Measurements from ENCODE around the gene GALNT6.

The GALNT6 gene

DNA sequence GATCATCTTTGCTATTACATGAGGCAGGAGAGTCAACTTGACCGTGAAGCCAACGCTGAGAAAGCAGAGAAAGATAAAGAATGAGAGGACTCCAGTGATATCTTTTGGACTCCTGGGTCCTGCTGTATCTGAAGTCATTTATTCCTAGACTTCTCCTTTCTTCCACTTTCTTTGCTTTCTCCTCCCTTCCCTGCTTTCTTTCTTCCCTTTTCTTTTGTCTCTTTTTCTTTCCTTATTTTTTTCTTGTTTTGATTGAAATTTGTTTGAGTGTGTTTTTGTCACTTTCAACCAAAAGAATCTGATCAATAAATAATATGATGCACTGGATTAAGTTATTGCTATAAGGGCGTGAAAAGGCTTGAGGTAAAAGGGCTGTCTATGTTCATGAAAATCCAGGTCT lies 13.4 kb upstream of the GALNT6 start:
- DNase-seq, result no peak

DNA sequence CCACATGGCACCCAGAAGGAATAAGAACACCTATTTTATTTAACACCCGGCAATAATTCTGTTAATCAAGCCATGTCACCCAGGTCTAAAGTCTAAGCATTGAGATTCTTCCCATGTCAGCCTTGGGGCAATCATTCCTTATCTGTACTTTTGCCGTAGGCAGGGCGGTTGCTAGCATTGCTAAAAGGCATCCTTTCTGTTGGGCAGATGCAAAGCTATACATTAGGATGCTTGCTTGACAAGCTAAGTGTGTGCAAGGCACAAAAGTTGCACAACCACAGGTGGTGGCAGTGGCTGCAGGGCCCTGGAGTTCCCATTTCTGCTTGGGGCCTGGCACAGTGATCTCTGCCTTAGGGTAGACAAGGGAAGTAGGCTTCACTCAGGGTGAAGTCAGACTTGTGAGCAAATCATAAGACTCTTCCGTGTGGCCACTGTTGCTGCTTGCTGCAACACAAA lies 12.5 kb upstream of the GALNT6 start:
- peak; percentile 67 for DNase-seq

DNA sequence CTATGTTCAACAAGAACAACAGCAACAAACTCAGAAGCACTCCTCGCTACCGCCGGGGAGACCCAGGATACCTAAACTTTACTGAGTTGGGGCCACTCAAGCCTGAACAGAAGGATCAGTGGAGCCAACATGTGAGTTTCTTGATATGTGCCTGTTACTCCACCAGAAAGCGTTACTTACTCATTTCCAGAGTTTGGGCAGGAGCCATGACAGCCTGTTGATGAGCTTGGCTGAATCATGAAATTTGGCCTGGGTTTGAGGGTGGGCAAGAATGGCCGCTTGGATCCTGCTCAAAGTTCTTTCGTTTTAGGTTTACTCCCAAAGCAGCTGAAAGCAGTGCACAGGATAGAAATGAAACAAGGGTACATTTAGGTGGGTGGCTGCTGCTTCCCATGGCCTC lies 12.0 kb upstream of the GALNT6 start:
- no peak for DNase-seq

DNA sequence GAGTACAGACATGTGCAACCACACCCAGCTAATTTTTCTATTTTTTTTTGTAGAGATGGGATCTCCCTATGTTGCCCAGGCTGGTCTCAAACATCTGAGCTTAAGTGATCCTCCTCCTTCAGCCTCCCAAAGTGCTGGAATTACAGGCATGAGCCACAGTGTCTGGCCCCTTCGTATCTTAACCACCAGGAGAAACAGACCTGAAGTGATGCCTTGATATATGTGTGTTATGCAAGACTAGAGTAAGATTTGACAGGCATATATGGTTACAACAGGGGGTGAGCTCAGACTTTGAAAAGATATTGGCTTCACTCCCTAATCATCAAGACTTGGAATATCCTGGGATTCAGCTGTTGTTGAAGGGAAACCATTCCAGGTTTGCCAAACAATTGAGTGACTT lies 10.7 kb upstream of the GALNT6 start:
- DNase-seq, result no peak

DNA sequence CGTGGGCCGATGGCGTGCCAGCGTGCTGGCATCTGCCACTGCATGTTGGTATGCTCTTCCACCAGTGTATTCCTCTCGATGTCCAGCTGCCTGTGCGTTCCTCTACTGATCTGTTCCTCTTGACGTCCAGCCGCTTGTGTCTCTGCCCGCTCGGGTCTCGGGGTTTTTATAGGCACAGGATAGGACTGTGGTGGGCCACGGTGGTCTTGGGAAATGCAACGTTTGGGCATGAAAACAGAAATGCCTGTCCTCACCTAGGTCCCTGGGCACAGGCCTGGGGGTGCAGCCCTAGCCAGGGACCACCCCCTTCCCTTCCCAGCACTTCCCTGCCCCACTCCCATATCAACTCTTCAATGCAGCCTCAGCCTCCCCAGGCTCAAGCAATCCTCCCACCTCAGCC lies 10.3 kb upstream of the GALNT6 start:
- no peak for DNase-seq

DNA sequence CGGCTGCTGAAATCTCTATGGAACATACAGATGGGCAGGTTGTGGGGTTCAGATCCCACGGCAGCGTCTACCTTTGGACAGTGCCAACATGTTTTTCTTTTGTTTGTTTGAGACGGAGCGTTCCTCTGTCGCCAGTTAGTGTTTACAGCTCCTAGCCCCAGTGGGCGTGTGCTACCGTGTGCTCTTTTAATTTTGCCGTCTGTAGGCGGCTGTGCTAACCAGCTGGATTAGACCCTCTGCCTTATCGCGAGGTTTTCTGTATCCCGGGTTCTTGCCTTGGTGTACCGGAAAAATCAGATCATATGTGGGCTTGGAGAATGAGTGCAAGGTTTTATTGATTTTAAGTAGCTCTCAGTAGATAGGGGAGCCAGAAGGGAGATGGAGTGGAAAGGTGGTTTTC lies 9.8 kb upstream of the GALNT6 start:
- no peak for DNase-seq

DNA sequence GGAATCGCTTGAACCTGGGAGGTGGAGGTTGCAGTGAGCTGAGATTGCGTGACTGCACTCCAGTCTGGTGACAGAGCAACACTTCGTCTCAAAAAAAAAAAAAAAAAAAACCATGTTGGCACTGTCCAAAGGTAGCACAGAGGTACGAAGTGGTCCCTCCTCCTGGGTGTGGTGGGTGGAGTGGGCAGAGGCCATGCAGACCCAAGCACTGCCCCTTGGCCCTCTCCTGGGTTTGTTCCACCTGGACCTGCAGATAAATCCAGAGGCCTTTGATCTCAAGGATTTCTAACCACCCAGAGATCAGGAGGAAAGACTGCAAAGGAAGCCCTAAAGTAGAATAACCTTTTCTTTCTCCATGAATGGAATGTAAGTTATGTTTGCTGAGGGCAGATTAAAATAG lies 8.7 kb upstream of the GALNT6 start:
- DNase-seq, result no peak

DNA sequence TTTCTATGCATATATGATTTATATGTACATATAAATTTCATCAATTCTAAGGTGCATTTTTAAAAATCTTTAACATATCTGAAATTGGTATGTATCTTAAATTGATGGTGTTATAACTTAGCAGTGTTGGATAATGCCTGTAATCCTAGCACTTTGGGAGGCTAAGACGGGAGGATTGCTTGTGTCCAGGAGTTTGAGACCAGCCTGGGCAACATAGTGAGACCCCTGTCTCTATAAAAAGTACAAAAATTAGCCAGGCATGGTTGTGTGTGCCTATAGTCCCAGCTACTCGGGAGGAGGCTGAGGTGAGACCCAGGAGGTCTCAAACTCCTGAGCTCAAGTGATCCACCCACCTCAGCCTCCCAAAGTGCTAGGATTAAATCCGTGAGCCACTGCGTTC lies 6.5 kb upstream of the GALNT6 start:
- DNase-seq, result no peak

DNA sequence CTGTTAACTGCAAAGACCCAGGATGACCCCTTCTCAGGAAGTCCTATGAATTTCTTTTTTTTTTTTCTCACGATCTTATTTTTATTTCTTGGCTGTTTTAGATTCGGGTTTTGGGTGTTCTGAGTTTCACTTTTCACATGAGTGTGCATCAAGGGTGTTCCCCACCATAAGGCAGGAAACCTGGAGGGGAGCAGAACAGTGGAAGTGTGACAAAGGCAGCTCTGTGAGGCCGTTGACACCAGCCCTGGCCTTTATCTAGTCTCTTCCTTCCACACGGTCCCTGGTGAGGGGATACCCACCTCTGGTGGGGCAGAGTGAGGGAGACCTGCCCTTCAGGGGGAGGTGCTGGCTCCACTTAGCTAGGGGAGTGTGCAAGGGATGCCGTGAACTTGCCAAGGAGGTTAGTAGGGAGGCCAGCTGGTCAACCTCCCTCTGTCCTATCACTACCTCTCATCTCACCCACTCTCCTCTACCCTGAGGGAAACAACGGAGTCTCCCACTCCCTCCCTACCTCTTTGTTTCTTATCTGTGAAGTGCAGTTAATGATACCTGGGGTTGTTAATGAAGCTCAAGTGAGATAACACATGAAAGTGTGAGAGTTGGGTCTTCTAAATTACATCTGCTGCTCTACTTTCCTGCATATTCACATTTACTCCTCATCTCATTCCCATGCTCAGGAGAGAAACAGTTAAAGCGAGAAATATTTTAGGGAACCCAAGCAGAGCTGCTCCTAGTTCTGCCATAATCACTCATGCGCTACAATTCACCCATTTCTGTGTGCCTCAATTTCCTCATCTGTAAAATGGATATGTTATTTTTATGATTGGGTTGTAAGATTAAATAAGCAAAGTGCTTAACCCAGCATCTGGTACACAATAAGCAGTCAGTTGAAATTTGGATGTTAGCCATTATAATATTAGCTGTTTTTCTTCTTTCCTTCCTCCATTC lies 4.4 kb upstream of the GALNT6 start:
- DNase-seq, result no peak

DNA sequence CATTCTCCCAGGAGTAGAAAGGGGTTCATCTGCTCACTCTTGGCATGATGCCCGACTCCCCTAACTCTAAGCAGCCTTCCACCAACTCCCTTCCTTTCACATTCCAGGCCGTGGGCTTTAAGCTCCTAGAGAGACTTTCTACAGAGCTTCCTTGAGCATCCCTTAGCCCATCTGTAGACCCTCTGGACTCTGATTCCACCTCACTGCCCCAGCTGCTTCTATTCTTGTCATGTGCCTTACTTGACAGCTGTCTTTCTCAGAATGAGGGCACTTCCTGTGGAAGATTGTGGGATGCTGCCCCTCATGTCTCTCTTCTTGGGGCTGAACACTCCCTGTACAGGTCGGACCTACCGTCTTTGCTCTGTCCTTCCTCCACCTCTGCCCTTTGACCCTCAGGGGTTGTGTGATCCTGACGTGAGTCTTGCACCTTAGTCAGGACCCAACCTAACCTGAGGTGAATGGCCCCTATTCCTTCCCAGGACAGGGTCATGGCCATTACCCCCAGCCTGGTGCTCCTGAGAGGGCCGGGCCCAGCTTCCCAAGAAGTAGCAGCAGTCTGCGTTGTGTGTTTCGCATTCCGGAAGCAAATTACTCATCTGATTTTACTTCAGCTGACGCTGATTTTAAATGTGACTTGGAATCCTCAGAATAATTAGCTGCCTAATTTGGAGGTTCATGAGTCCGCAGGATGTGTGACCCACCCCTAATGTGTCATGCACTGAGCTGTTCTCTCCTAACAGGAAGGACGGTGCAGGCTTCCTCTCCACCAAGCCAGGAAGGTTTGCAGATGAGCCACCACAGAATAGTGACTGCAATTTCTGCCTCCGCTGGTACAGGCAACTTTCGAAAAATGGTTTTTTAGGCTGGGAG lies 2.7 kb upstream of the GALNT6 start:
- peak; percentile 50 for DNase-seq

DNA sequence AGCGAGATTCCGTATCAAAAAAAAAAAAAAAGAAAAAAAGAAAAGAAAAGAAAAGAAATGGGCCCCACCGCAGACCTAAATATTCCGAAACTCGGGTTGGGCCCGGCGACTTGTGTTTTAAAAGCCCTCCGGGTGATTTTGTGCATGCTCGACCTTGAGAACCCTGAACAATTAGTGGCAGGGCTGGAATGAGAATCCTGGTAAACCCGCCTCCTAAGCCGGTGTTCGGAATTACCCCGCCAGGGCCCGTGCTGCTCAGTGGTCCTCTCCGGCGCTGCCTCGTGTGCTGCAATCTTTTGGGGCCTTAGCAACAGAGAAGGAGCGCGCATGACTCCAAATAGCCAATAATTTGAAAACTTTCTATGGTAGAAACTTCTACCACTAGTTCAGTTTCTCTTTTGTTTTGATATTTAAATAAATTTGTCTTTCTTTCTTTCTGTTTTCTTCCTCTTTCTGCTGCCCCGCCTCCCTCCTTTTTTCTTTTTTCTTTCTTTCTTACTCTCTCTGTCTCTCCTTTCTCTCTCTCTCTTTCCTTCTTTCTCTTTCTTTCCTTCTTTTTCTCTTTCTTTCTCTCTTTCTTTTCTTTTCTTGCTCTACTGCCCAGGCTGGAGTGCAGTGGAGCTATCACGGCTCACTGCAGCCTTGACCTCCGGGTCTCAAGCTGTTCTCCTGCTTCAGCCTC lies 1.5 kb upstream of the GALNT6 start:
- no peak for DNase-seq

DNA sequence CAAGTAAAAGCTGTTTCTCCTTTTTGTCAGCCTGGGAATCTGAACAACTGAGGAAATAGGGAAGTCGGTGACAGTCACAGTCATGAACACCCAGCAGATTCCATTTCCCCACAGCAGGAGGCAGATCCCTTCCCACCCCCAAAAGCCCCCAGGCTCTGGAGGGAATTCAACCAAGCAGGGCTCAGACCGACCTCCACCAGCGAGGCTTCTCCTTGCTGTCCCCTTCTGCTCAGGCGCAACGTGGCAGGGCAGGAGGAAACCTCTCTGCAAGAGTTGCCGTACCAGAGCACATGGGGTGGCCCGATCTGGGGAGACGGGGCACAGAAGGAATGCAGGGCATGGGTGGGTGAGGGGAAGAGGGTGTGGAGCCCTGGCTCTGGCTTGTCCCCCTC lies 319 bp downstream of the GALNT6 start:
- peak; percentile 62 for DNase-seq

DNA sequence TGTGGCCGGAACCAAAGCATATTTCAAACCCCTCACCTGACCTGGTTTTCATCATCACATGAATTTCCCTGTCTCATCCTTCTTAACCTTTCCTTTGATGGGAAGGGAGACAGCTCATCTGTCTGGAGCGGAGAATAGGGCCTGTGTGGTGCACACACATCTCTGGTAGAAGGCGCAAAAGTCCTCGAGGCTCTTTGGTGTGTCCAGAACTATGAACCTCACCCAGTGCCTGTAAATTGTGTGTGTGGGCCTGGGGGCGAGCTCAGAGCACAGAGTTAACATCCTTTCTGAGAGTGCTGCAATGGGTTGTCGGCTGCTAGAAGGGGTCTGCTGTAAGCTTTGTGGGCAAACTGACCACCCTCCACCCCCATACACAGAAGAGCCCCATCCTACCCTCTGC lies 749 bp downstream of the GALNT6 start:
- no peak for DNase-seq

DNA sequence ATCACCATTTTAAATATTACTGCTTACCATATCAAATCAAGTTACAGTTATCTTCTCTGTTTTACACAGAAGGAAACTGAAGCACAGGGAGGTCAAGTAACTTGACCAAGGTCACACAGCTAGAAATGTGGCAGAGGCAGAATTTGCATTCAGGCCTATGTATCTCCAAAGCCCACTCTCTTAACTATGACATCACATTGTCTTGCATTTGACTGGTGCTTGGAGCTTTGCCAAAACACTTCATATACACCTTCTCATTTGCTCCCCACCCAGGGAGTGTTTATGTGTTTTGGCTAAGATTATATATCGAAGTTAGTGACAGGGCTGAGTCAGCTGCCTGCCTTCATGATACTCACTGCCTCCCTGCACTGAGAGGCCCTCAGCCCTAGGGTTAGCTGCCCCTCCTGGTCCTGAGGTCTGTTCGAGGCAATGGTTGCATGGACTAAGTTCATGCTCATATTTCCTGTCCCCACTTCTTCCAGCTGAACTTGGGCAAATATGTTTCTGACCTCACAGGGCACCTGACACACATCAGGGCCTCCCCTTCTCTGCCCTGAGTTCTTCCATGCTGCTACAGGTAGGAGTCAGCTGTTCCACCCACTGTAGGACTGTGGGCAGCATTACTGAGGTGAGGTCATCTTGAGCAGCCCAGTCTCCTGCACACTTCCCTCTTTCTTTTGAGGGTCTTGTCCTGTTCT lies 1.8 kb downstream of the GALNT6 start:
- no peak for DNase-seq

DNA sequence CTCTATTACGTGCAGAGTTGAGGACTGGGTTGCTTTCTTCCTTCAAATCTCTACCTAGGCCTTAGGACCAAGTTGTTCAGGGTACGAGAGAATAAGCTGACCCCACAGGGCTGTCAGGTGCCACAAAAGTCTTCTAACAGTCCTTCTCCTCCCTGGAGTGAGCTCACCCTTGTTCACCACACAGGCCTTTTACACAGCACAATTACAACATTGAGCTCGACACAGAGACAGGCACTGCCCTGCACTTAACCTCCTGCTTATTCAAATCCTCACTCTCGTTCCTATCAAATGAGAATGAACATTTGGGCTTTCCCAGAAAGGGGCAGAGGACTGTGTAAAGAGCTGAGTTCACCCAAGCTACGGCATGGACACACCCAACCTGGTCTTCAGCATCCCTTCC lies 2.4 kb downstream of the GALNT6 start:
- no peak for DNase-seq

DNA sequence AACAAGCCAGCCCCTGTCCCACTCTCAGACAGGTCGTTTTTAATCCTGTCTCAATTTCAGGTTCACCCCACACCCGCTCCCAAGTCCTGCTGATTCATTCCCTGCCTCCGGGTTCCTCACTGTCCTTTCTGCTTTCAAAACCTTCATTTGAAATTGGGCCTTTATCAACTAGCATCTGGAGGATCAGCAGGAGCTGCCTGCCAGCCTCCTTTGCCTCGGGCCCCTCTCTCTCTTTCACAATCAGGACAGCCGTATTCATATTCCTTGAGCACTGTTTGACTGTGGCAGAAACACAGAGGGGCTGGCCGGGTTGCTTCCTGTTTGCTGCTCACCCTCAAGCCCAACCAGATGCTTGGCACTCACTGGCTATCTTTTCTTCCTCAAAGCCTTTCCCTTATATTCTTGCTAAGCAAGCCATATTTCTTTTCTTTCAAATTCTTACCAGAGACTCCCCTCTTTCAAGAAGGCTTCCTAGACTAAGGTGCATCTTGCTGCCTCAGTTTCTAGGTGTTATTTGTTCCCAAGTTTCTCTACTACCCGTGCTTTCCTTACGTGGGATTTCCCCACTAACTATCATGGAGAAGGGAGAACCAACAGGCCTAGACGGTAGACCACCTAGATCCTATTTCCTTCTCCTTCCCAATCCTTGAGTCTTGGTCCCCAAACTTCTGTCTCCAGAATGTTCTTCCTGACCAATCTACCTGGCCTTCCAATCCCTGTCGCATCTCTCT lies 3.0 kb downstream of the GALNT6 start:
- peak; percentile 49 for DNase-seq

DNA sequence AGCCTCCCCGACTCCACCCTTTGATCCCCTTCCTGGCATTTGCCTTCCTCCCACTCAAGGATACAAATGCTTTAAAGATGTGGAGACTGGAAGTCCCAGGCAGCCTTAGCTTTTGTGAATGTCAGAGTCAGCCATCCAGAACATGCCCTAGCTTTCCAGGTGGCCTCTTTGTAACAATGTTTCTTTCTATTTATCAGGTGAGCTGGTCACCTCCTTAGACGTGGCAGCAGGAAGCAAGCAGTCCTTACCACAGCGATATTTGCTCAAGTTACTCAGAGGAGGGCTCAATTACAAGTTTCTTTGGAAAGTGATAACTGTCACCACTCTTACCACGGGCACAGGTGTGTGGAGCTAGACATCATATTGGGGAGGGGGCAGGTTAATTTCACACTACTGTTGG lies 4.9 kb downstream of the GALNT6 start:
- DNase-seq, result no peak

DNA sequence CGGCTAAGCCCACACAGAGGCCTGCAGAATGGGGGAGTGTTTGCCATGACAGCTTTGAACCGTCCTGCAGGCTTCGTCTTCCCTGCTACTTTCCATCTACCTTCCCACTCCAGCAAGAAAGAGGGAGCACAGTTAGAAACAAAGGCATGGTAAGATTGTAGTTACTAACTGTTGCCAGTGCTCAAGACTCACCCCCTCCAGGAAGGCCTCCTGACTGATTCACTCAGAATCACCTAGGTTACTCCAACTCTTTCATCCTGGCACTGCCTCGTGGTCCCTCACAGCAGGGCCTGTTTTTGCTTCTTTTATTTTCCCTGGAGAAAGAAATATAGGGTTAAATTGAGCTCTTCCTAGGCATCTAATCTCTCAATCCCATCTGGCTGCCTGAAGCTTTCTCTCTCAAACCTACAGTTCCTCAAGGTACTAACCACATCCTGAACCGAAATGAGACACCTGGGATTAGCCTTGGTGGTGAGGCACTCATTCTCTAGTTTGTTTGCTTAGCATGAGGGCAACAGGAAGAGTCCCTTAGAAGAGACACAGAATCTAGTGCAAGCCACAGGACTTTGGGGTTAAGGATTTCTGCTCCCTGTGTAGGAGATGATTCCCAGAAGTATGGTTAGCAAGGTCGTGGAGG lies 7.8 kb downstream of the GALNT6 start:
- peak; percentile 18 for DNase-seq

DNA sequence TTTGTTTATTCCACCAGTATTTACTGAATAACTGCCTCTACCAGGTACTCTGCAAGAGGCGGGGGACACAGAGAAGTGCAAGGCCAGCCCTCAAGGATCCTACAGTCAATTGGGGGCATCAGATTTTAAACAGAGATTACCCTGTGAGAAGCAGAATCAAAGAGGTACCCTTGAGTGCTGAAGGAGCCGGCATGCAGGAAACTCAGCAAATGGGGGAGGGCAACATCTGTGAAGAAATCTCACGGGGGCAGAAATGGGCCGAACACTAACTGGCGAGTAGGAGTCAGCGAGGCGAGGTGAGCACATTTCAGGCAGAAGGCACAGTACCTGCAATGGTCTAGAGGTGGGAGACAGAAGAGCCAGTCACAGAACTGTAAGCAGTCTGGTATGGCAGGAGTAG lies 9.0 kb downstream of the GALNT6 start:
- DNase-seq, result no peak

DNA sequence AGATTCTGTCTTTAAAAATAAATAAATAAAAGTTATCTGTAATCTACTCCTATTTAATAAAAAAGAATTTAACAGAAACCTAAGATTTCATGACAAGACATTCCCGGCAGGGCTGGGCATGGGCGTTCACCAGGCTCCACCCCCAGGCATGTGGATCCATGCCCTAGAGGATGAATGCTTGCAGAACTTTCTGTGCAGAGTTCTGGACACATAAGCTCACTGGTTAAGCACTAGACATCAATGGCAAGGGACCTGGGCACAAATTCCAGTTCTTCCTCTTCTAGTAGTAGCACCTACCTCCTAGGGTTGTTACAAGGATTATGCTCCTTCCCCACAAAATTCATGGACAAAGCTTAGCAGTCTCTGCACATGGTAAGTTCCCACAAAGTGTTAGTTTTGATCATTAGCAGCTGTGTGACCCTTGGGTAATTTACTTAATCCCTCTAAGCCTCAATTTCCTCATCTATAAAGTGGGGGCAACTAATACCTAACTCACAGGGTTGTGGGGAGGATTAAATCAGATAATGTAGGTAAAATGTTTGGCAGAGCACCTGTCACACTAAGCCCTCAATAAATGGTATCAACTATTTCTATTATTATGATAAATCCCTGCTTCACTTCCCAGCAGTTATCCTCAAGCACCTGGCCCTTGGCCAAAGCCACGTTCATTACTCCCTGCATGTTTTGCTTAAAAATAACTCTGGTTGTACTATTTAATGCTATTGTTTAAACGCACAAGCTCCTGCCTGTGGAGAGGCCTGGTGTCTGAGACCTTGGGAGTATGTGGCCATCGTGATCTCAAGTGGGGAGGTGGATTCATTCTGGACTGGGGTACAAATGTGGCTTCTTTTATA lies 9.8 kb downstream of the GALNT6 start:
- no peak for DNase-seq

DNA sequence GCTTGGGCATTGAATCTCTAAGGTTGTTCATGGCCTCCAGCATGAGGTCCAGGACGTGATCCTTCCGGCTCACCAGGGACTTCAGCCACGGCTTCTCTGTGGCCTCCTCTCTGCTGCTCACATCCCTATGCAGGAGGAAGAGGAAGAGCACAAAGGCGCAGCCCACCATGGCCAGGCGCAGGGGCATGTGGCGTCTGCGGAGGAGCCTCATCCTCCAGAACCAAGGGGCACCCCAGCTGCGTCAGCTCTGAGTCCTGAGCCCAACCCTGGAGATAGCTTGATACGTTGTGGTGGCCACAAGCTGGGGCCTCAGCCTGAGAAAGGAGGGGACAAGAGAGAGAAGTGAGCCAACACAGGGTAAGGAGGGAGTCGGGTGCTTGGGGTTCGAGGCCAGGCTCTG lies 11.6 kb downstream of the GALNT6 start:
- no peak for DNase-seq

Data from GDM1 (cell line).